A549 (cell line): ENCODE measurements around the gene SLC9A9.

ENCODE experiments used
- CTCF ChIP-seq: fragments of >200 bp; sonication (Bioruptor Twin); formaldehyde crosslinking; IDR thresholded peaks from 3 replicates; pipeline ENCODE4 v1.5.1; 2016
- MYC ChIP-seq: IDR thresholded peaks from 2 replicates; pipeline ENCODE4 v1.6.1; 2012; ENCODE audit warnings: mild to moderate bottlenecking, inconsistent platforms, low read length, improper control_type of control experiment, borderline replicate concordance
- NFE2L2 ChIP-seq: fragments of 150-350 bp; conservative IDR thresholded peaks from 2 replicates; pipeline ENCODE4 v1.6.1; 2014; ENCODE audit warnings: low read length
- PHF8 ChIP-seq: fragments of 200-600 bp; sonication (generic); IDR thresholded peaks from 2 replicates; pipeline ENCODE4 v1.6.1; 2016; ENCODE audit warnings: low read depth, mild to moderate bottlenecking, antibody characterized with exemption, moderate library complexity, borderline replicate concordance
- RAD21 ChIP-seq, 2 experiments: fragments of >200 bp in 1 of 2; sonication (Bioruptor Twin) in 1 of 2; formaldehyde crosslinking in 1 of 2; IDR thresholded peaks in 1 of 2; conservative IDR thresholded peaks in 1 of 2; 2 replicates in 1 of 2; 3 replicates in 1 of 2; pipeline ENCODE4 v1.6.1; 2012 to 2018; ENCODE audit warnings: inconsistent platforms in 1 of 2
- TP53 ChIP-seq: fragments of 250-450 bp; sonication (Bioruptor Pico); IDR thresholded peaks from 2 replicates; pipeline ENCODE4 v1.5.0; 2021; ENCODE audit warnings: mild to moderate bottlenecking, moderate library complexity
- TF ChIP-seq, protein P1 (sequence below): IDR thresholded peaks from 2 replicates; pipeline ENCODE4 v1.6.1; 2012

DNA sequence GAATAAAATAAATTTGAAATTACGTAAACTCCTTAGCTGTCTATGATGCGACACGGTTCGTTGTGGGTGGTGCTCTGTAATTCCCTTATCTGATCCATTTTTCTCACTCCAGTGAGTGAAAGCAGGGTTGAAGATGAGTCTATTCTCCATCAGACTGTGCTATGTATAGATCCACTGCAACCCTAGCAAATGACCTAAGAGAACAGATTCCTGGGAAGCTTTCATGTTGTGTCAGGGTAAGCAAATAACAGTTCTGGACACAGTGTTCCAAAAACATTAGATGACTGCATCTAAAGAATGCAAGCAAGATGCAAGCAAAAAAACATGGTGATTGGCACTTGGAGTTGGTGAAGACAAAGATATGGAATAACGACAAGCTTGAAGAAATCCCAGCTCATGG, 239.3 kb downstream of the SLC9A9 start:
- TF ChIP-seq, protein P1, sequence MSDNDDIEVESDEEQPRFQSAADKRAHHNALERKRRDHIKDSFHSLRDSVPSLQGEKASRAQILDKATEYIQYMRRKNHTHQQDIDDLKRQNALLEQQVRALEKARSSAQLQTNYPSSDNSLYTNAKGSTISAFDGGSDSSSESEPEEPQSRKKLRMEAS = no peak
- TF ChIP-seq MYC = no peak
- TF ChIP-seq CTCF = no peak
- no peak for TF ChIP-seq NFE2L2
- TF ChIP-seq PHF8 = no peak
- no peak for TF ChIP-seq RAD21 (conservative IDR thresholded peaks at IDR 0.05 in 1 of 2, IDR thresholded peaks at IDR 0.05 in 1 of 2)
- TF ChIP-seq TP53 = no peak
